SKM-1 (cell line): ENCODE results near the gene BTBD9.

ENCODE experiments used
- DNase-seq: peaks from one replicate; lab custom pipeline; 2025; ENCODE audit not compliant: unreplicated experiment; lab: John Stamatoyannopoulos, UW

Gene BTBD9

DNA sequence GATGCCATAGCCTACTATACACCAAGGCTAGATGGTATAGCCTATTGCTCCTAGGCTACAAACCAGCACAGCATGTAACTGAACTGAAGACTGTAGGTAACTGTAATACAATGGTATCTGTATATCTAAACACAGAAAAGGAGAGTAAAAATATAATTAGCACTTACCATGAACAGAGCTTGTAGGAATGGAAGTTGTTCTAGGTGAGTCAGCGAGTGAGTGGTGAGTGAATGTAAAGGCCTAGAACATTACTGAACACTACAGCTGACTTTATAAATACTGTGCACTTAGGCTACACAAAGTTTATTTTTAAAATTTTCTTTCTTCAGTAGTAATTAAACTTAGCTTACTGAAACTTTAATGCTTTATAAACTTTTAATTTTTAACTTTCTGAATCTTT lies 129.5 kb downstream of the BTBD9 start:
- no peak for DNase-seq

DNA sequence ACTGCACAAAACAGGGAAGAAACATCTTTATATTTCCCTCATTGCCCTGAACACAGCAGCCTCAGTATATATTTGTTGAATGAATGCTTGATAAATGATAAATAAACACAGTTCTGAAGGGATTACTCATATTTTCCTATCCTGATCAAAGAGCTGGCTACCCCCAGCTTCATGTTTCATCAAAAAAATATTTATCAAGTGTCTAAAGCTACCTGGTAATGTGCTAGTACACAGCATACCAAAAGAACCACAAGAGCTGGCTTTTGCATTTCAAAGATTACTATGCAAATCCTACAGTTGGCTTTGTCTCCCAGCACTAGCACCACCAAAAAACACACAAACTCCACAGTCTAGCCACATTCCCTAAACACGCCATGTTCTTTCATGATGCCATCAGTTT lies 130.0 kb downstream of the BTBD9 start:
- DNase-seq = no peak

DNA sequence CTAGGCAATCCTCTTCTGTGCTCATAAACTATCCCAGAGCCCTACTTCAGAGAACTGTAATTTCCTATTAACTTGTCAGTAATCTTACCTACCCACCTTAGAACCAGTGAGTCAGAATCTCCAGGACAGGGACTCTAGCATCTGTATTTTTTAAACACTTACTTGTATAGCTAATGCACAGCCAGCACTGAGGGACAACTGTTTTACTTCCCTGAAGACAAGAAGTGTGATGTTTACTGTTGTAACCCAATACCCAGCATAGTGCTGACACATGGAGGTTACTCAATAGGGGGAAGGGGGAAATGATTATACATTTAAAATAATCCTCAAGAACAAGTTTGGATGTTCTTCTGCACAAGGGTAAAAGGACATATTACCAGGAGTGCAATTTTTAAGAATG lies 130.8 kb downstream of the BTBD9 start:
- peak; percentile 41 for DNase-seq

GRCh38 chr6:38508286-38508685 lies 131.4 kb downstream of the BTBD9 start:
- DNase-seq = no peak

DNA sequence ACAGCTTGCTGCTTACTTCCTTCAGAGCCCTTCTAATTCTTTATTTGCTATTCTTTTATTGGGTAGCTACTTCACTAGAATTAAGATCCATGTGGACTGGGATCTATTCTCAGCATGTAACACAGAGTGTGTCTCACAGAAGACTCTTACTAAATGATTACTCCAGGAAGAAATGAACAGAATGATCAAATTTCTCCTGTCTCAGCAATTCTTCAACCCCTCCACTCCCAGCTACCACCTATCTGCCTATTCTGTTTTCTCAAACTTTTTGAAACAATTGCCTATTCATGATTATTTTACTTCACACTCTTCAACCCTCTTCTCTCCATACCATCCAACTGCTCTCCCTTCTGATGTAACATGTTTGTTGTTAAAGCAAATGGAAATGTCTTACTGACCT lies 132.6 kb downstream of the BTBD9 start:
- no peak for DNase-seq

DNA sequence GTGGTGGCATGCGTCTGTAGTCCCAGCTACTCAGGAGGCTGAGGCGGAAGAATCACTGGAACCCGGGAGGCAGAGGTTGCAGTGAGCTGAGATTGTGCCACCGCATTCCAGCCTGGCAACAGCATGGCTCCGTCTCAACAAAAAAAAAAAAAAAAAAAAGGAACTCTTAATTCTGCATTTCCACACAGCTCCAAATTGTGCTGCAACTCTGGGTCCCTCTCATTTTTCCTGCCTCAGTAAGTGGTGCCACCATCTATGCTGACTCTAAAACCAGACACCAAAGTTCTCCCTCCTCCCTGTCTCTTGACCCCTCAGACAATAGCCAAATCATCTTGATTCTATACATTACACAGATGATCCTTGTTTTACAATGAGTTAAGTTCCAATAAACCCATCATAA lies 133.9 kb downstream of the BTBD9 start:
- no peak for DNase-seq

DNA sequence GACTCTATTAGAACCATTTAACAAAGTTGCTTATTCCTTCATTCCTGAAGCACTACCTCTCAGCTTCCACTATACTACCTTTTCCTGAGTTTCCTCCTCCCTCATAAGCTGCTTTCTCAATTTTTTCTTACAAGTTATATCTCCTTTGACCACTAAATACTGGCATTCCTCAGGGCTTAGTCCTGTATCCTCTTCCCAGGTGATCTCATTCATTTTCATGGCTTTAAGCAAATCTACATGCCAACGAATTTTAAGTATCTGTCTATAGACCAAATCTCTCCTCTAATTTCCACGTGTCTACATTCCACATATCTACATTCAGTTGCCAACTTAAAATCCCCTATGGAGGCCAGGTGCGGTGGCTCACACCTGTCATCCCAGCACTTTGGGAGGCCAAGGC lies 134.7 kb downstream of the BTBD9 start:
- DNase-seq = no peak

GRCh38 chr6:38503960-38504682 lies 135.6 kb downstream of the BTBD9 start:
- DNase-seq = no peak

DNA sequence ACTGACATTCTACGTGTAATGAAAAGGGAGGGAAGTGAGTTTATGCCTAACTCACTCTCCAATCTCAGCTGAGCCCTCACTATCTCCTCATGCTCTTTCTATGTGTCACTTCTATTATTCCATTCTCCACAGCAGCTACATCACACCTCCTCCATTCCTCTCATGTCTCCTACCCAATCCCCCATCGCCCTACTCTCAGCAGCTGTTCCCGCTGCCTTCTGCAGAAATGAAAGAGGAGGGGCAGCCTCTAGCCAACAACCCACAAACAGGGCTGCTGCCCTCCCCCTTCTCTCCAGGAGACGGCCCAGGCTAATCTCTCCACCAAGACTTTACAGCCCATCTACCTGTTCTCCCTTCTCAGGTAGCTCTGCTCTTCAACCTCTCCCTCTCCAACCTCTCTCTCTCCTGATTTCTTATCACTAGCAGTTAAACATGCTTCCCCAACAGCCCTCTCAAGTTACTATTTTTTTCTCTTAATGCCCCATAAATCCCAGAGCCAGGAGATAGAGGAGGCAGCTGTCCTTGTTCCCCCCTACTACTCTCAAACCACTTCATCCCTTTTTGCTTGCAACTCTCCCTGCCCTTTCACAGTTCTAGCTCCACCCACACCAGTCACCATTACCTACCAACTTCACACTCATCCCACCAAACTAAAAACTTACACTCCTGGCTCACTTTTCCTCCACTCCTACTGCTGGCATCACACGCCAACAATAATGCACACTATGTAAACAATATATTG lies 136.5 kb downstream of the BTBD9 start:
- DNase-seq = no peak

- no peak for DNase-seq
These were observed 137.3 kb downstream of the BTBD9 start for GRCh38 chr6:38502423-38502822.

- no peak for DNase-seq
These were observed 137.8 kb downstream of the BTBD9 start for GRCh38 chr6:38501931-38502330.

GRCh38 chr6:38499529-38500096 lies 140.1 kb downstream of the BTBD9 start:
- no peak for DNase-seq

- DNase-seq = no peak
These were observed 140.8 kb downstream of the BTBD9 start for GRCh38 chr6:38498805-38499445.

GRCh38 chr6:38498085-38498484 lies 141.6 kb downstream of the BTBD9 start:
- DNase-seq = no peak

DNA sequence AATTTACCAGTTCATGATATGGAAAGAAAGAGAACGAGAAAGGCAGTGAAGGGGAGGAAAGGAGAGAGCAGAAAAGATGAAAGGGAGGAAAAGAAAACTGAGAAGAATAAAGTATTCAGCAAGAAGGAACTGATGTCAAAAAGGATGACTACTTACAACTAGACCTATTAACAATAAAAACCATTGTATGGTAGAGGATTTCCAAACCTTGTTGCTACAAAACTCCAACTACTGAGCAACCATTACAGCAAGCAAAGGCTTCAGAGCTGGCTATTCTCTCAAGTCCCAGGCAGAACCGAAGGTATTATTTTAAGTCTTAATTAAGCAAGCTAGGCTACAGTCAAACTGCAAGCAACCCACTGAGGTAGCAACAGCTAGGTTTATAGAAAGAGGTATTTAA lies 142.2 kb downstream of the BTBD9 start:
- no peak for DNase-seq

- no peak for DNase-seq
These were observed 143.7 kb downstream of the BTBD9 start for GRCh38 chr6:38495922-38496635.

DNA sequence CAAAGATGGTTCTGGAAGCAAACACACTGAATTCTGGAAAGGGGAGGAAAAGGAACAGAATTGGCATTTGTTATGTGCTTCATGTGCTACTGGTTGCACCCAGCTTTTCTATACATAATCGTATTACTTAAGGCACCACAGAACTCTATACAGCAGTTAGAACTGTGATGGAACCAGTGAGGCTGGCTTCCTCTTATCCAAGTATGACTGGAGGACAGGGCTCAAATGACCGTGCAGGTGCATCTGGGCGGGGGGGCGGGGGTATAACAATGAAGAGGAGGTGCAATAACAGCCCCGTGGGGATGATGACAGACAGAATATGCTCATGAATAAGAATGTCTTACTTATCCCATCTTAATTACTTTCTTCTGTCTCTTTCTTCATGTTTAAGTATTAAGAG lies 144.2 kb downstream of the BTBD9 start:
- no peak for DNase-seq

GRCh38 chr6:38493931-38494547 lies 145.7 kb downstream of the BTBD9 start:
- peak; percentile 34 for DNase-seq

GRCh38 chr6:38492031-38492430 lies 147.7 kb downstream of the BTBD9 start:
- DNase-seq = no peak

GRCh38 chr6:38489951-38490350 lies 149.8 kb downstream of the BTBD9 start:
- no peak for DNase-seq

DNA sequence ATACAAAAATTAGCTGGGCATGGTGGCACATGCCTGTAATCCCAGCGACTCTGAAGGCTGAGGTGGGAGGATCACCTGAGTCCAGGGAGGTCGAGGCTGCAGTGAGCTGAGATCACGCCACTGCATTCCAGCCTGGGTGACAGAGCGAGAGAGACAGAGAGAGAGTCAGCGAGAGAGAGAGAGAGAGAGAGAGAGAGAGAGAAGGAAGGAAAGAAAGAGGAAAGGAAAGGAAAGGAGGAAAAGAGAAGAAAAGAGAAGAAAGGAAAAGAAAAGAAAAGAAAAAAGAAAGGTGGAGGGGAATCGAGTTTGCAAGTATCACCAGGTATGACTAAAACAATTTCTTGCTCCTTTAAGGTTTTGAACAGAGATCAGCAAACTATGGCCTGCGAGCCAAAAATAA lies 152.3 kb downstream of the BTBD9 start:
- no peak for DNase-seq
